ENCODE data around the gene ACER3.
"Not testable (repeated sequence)": the region's sequence is repeated elsewhere in the genome, so short reads cannot be mapped to it uniquely, and the experiment has no call there.

The ACER3 gene

GRCh38 chr11:76872959-76873827, 12.5 kb downstream of the ACER3 start:
- no peak for DNase-seq (ENCODE audit: low read depth)

- DNase-seq (ENCODE audit: low read depth): no peak
These were observed 17.3 kb downstream of the ACER3 start for GRCh38 chr11:76878014-76878413.

GRCh38 chr11:76880314-76880713, 19.6 kb downstream of the ACER3 start:
- no peak for DNase-seq (ENCODE audit: low read depth)

- DNase-seq (ENCODE audit: low read depth): no peak
These were observed 20.2 kb downstream of the ACER3 start for GRCh38 chr11:76880956-76881355.

DNA sequence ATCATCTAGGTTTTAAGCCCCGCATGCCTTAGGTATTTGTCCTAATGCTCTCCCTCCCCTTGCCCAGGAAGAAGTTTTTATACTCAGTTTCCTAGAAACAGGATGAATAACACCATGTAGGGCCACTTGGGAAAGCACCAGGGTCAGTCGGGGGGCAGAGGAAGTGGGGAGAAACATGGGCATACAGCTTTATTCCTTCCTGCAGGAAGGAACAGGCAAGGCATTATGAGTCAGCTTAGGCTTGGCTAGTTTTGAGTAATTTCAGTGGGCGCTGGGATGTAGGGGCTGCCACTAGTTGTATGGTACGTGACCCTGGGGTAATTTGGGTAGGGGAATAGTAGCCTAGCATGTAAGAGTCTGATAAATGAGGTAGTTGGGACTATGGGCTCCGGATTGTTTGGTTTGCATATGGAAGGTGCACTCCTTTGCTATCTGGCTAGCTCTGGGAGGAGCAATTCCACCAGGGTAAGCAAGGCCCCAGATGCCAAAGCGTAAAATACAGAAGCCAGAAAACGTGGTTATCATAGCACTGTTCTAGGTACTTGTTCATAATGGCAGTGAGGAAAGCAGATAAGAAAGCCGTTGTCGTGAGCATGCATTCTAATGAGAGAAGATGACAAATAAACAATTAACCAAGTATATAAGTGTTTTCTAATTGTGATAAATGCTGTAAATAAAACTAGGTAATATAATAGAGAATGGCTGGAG, 24.8 kb downstream of the ACER3 start:
- no peak for DNase-seq (ENCODE audit: low read depth)

DNA sequence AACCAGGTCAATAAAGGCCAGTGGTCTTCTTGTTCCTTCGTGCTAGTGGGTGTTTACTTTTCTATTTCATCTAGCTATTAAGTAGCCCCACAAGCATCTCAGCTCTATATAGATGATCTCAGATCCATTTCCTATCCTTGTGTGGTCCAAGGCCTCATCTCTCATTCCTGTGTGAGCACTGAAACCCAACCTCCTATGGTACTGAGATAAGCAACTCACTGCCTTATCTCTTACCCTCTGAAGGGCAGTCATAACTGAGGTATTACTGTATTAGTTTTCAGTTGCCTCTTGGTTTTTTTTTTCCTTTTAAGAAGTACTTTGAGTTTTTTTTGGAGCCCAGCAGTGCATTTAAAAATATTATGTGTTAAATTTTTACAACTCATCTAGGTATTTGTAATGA, 28.3 kb downstream of the ACER3 start:
- DNase-seq (ENCODE audit: low read depth): no peak

- DNase-seq (ENCODE audit: low read depth): no peak
These were observed 28.8 kb downstream of the ACER3 start for GRCh38 chr11:76889411-76889975.

- no peak for DNase-seq (ENCODE audit: low read depth)
These were observed 29.6 kb downstream of the ACER3 start for GRCh38 chr11:76890329-76890728.

DNA sequence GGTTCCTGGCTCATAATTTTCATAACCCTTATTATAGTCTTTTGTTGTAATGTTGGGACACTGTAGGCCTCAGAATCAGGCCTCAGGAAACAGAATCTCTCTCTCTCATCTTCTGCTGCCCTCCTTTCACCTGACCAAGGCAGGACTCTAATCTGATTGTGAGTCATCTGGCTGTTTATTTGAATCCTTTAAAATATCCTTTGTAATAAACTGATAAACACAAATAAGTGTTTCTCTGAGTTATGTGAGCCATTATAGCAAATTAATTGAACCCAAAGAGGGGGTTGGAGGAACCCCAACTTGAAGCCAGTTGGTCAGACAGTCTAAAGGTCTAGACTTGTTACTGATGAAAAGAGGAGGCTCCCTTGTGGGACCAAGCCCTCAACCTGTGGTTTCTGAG, 30.6 kb downstream of the ACER3 start:
- no peak for DNase-seq (ENCODE audit: low read depth)

DNA sequence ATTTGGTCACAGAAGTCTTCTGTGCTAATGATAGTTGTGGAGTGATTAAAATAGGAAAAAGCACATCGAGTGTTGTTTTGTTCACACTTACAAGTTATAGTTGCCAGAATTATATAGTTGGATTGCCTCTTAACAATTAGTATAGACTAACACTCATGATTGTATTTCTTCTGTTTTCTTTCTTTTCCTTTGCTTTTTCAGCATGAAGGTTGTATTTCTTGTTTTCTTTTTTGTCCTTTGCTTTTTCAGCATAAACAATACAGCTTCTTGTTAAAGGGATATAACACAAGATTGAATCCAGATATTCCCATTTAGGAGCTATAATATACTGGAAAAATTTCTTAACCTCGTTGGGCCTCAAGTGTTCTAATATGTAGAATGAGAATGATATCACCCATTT, 31.1 kb downstream of the ACER3 start:
- DNase-seq (ENCODE audit: low read depth): no peak

DNA sequence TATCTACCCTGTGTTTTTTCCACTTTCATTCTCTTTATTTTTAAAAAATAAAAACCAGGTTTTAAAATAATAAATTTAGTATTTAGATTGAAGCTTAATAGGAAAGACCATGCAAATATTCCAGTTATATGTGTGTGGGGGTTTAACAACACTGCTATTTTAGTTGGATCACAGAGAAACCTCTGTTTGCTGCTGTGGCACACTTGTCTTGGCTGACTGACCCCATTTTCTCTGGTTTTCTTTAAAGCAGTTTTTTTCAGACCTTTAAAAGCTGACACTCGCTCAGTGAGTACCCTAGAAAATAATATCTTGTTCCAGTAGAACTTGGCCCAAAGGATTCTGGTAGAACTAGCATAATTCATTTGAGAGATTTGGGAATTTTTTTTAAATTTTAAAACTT, 31.6 kb downstream of the ACER3 start:
- DNase-seq (ENCODE audit: low read depth): no peak

- DNase-seq (ENCODE audit: low read depth): no peak
These were observed 36.5 kb downstream of the ACER3 start for GRCh38 chr11:76897233-76897632.

DNA sequence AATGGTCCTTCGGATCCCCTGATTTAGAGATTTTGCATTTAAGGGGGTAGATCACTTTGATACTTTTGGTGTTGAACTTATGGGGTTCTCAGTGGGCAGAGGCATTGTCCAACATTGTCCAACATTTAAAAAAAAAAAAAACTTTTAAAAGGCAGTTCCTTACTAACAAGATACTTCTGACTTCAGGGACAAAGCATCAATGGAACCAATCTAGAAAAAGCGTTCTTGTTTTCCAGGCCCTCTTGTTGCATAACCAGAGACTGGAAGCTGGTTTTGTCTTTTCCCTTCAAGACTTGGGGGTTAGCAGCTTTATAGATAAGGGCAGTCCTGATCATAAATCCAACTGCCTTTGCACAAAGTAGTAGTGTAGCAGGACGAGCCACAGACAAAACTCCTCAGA, 40.4 kb downstream of the ACER3 start:
- no peak for DNase-seq (ENCODE audit: low read depth)

- DNase-seq (ENCODE audit: low read depth): not testable (repeated sequence)
These were observed 40.9 kb downstream of the ACER3 start for GRCh38 chr11:76901622-76902021.

DNA sequence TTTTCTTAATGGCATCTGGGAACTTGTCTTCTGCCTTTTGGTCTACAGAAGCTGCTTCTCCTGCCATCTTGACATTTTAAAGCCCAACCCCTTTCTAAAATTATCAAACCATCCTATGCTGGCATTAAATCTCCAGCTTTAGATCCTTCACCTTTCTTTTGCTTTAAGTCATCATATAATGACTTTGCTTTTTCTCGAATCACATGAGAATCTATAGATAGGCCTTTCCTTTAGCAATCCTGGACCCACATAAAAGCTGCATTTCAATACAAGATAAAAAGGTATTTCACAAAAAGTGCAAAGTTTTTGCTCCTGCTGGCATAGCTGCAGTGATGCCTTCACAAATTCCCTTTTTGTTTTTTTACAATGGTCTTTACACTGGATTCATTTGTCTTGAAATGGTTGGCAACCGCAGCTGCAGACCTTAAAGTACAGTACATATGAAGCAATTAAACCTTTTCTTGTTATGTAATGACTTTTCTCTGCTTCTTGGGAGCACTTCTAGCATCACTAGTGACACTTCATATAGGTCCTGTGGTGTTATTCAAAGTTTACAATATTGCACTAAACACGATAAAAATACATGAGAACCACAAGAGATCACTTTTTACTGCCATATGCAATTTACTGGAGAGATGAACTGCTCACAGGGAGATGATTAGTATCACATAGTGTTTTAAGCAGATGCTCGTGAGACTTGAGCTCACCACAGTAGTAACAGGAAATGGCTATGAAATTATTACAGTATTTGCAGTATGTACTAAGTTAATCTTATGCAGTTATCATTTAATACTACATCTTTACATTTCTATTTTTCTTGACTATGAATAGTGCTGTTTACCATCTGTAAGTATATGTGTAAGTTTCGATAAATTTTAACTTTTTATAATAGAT, 41.6 kb downstream of the ACER3 start:
- DNase-seq (ENCODE audit: low read depth): no peak

- DNase-seq (ENCODE audit: low read depth): no peak
These were observed 42.6 kb downstream of the ACER3 start for GRCh38 chr11:76903325-76903724.

DNA sequence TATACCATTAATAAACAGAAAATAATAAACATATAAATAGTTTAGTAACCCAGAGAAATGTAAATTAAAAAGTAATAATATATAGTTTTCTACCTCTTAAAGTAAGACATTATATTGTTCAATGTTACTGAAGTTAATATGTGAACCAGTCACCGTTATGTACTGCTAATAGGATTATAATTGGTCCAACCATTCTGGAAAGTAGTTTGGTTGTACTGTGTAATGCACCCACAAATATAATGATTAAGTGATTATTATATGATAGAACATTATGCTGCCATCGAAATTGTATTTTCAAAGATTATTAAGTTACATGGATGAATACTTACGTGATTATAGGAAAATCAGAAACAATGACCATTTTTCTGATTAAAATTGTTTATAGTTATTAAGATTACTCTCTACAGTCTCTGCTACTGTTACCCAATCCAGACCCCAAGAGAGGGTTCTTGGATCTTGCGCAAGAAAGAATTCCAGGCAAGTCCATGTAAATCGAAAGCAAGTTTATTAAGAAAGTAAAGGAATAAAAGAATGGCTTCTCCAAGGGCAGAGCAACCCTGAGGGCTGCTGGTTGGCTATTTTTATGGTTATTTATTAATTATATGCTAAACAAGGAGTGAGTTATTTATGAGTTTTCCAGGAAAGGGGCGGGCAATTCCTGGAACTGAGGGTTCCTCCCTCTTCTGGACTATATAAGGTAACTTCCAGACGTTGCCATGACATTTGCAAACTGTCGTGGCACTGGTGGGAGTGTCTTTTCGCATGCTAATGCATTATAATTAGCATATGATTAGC, 50.1 kb downstream of the ACER3 start:
- DNase-seq (ENCODE audit: low read depth): no peak

- no peak for DNase-seq (ENCODE audit: low read depth)
These were observed 50.7 kb downstream of the ACER3 start for GRCh38 chr11:76911415-76911808.

DNA sequence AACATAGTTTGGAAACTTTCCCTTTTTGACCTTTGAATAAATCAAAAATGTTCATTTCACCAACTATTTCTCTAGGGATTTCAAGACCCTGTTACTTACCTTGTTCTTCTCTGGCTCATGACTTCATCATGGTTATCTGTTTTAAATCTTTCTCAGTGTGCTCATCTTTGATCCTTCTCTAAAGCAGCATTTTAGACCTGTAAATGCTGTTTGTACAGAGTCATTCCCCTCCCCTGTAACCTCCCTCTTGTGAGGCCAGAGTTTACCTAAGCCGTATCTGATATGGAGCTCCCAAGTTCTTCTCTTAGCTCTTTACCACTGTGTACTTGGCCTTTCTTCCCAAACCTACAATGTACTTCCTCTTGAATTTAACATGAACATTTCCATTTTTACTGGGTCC, 56.0 kb downstream of the ACER3 start:
- DNase-seq (ENCODE audit: low read depth): no peak

GRCh38 chr11:76918941-76919386, 58.2 kb downstream of the ACER3 start:
- no peak for DNase-seq (ENCODE audit: low read depth)

DNA sequence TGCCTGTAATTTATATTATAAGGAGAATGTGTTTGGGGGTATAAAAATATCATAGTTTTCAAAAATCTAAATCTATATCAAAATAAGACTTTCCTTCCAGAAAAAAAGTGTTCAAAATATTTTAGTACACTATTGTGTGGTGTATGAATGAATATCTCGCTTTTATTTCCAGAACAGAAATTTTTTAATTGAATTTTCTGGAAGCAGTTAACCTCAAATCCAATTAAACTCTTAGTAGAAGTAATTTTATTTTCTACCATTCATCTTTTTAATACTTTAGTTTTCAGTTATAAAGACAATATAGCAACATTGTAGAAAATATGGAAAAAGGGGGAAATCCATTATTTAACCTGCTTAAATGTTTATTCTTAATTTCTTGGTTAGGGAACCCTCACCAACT, 58.7 kb downstream of the ACER3 start:
- no peak for DNase-seq (ENCODE audit: low read depth)

All from activated T-cell treated with anti-CD3 and anti-CD28 coated beads for 24 hours (primary cell).